ENCODE results near the gene CDADC1. TPM values are rescaled to one million over a fixed set of nuclear protein-coding genes. Genes with fewer than 3 reads are reported as not detected.

The CDADC1 gene
- total RNA-seq, 1 experiment from 2014 or later: 7.6 TPM

- POLR2A ChIA-PET: no interaction called here
- H3K4me1 ChIP-seq (ENCODE audit: control insufficient read depth in 1 of 2, insufficient read depth in 2 of 2, low read length in 2 of 2): no peaks in the 10 kb centered on the region
- H3K4me2 ChIP-seq (ENCODE audit: low read length): no peak overlapping the region
- H3K9ac ChIP-seq (ENCODE audit: low read length): no peak overlapping the region
- no peaks in the 10 kb centered on the region for H3K27me3 ChIP-seq (ENCODE audit: insufficient read depth, low read length)
- no peaks in the 10 kb centered on the region for H3K9me3 ChIP-seq (ENCODE audit: control insufficient read depth in 1 of 2, insufficient read depth in 1 of 2, low read depth in 1 of 2, low read length in 2 of 2)
- DNase-seq (ENCODE audit: low read depth, low spot score) (no peak), ATAC-seq (no peak)
- H3K79me2 ChIP-seq (ENCODE audit: insufficient read depth, low read length): no peaks in the 10 kb centered on the region
- H3K36me3 ChIP-seq (ENCODE audit: control insufficient read depth in 1 of 2, insufficient read depth in 2 of 2, low read length in 2 of 2): no peaks in the 10 kb centered on the region; a peak in 1 of 4 replicates
- no peak overlapping the region for H3K27ac ChIP-seq (ENCODE audit: low read depth, low read length)
- CTCF ChIA-PET: interaction anchor here (0.6 to 2.3 kb wide), 3 partner anchors 10 to 332 kb away, joined by 3 to 11 read pairs (median 4); no protein-coding TSS in a partner anchor
- intact Hi-C loops (cut with micrococcal nuclease): no loop called here
- TF ChIP-seq SRF (IDR thresholded peaks at IDR 0.05; ENCODE audit: low read depth) (no peak), EZH2phosphoT487 (IDR thresholded peaks at IDR 0.05; ENCODE audit: borderline replicate concordance) (no peak), ZNF274 (IDR thresholded peaks at IDR 0.05; ENCODE audit: low read depth, low read length) (no peak), POLR2A (IDR thresholded peaks at IDR 0.05; ENCODE audit: borderline replicate concordance, extremely low read depth, insufficient read depth, insufficient read length) (no peak), CBX3 (IDR thresholded peaks at IDR 0.05; ENCODE audit: low read depth) (no peak), REST (IDR thresholded peaks at IDR 0.05; ENCODE audit: low read depth) (no peak), YY1 (IDR thresholded peaks at IDR 0.05; ENCODE audit: extremely low read depth, insufficient replicate concordance, low read depth, low read length) (no peak), JUND (IDR thresholded peaks at IDR 0.05) (no peak), CEBPB (IDR thresholded peaks at IDR 0.05; ENCODE audit: low read depth) (no peak), EGR1 (IDR thresholded peaks at IDR 0.05; ENCODE audit: low read depth) (no peak), MAX (IDR thresholded peaks at IDR 0.05) (no peak), ZFX (IDR thresholded peaks at IDR 0.05) (no peak), FOSL1 (IDR thresholded peaks at IDR 0.05; ENCODE audit: low read depth) (no peak), SIN3A (IDR thresholded peaks at IDR 0.05; ENCODE audit: low read depth) (no peak), SP1 (IDR thresholded peaks at IDR 0.05; ENCODE audit: low read depth) (no peak), ELF1 (IDR thresholded peaks at IDR 0.05; ENCODE audit: borderline replicate concordance, low read depth) (no peak)
- TF ChIP-seq, protein P1, sequence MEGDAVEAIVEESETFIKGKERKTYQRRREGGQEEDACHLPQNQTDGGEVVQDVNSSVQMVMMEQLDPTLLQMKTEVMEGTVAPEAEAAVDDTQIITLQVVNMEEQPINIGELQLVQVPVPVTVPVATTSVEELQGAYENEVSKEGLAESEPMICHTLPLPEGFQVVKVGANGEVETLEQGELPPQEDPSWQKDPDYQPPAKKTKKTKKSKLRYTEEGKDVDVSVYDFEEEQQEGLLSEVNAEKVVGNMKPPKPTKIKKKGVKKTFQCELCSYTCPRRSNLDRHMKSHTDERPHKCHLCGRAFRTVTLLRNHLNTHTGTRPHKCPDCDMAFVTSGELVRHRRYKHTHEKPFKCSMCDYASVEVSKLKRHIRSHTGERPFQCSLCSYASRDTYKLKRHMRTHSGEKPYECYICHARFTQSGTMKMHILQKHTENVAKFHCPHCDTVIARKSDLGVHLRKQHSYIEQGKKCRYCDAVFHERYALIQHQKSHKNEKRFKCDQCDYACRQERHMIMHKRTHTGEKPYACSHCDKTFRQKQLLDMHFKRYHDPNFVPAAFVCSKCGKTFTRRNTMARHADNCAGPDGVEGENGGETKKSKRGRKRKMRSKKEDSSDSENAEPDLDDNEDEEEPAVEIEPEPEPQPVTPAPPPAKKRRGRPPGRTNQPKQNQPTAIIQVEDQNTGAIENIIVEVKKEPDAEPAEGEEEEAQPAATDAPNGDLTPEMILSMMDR (IDR thresholded peaks at IDR 0.05 in 2 of 3, conservative IDR thresholded peaks at IDR 0.05 in 1 of 3; ENCODE audit: borderline replicate concordance in 1 of 3, insufficient read depth in 1 of 3, low read depth in 2 of 3, low read length in 2 of 3): no peak
- no peak overlapping the region for H2AFZ ChIP-seq (ENCODE audit: low read depth, low read length, poor library complexity, severe bottlenecking)
- no peaks in the 10 kb centered on the region for H4K20me1 ChIP-seq (ENCODE audit: insufficient read depth)
- H3K9me2 ChIP-seq (ENCODE audit: insufficient read depth): no peaks in the 10 kb centered on the region
- BruUV-seq (replicated peaks): no TSS peak
- RAD21 ChIA-PET (ENCODE audit: low non-redundant PET in 1 of 2, low total read pairs in 2 of 2, uncharacterized antibody in 2 of 2, unreplicated experiment in 2 of 2): no interaction called here
- H3K4me3 ChIP-seq (replicated peaks in 1 of 2; ENCODE audit: low read depth in 1 of 2, low read length in 2 of 2): no peak overlapping the region
Measured at GRCh38 chr13:49271264-49271663, 23.5 kb downstream of the CDADC1 start.
